ENCODE measurements around the gene PHKG1. TPM values are rescaled to one million over a fixed set of nuclear protein-coding genes. Genes with fewer than 3 reads are reported as not detected.

Gene PHKG1
- total and polyA plus RNA-seq, 2 of the 4 experiments (the other 2 are of a cell fraction) = 0.62 to 0.72 TPM

DNA sequence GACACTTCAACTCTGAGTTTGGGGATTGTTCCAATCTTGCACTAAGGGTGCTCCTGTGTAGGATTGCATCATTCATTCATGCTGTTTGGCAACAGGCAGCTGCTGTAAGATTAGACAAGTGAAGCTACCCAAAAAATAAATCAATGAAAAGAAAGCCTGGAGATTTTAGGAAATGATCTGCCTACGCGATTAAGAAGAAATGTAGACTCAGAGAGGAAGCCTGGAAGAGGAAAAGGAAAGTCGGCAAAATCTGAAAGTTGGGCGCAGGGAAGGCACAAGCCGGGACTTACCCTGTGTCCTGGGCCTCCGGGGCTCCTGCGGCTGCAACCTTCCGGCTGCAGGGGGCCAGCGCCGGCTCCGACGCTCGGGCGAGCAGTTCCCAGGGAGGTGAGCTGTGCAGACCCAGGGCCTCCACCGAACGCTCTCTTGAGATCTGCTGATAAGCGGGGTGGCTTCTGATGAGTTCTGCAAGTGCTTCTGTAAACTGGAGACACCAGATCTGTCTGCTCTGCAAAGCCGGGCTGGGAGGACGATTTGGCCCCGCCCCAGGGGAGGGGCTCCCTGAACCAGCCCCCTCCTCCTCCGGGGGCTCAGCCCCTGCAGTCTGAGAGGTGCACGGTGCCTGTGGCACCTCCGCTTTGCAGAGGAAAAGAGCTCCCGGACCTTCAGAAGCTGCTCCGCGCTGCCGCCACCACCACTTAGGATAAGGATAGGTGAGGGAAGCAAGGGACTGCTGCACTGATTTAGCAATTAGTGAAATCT is 58.9 kb downstream of the PHKG1 start:
- intact Hi-C loops (cut with micrococcal nuclease) = loop anchor here (2.0 kb wide), 1 partner anchor 17 kb away; the partner anchor contains the start of genes CCT6A and PSPH
- Histone ChIP-seq H3K9me1 (ENCODE audit: insufficient read depth, low read length) (peaks cover 4% of the 10 kb centered on the region; the same call in 1 of the 2 replicates), H2AFZ (replicated peaks; ENCODE audit: low read length, poor library complexity) (peak overlapping the region; percentile 92), H3K36me3 (ENCODE audit: control insufficient read depth, insufficient read depth, low read length) (peaks cover 2% of the 10 kb centered on the region), H2AK5ac (ENCODE audit: low read depth, low read length) (no peak overlapping the region), H2AK9ac (replicated peaks; ENCODE audit: low read depth, low read length, poor library complexity) (no peak overlapping the region), H4K91ac (ENCODE audit: insufficient read depth, low read depth, low read length) (peak overlapping the region; percentile 25; the same call in 1 of the 2 replicates), H3K27ac (ENCODE audit: insufficient read depth, low read length) (peak overlapping the region; percentile 68), H3K9ac (ENCODE audit: low read depth, low read length) (peak overlapping the region; percentile 83), H3K23ac (ENCODE audit: low read depth, low read length) (no peak overlapping the region), H4K20me1 (ENCODE audit: insufficient read depth, low read length) (0 out of 2 replicates have a peak, but pooled peaks cover 3% of the 10 kb centered on the region), H3K4me2 (ENCODE audit: low read depth, low read length) (peak overlapping the region; percentile 89), H3K4me3 (ENCODE audit: insufficient read depth, low read depth, low read length) (peak overlapping the region; percentile 80), H3K27me3 (ENCODE audit: control insufficient read depth, insufficient read depth, low read length) (no peaks in the 10 kb centered on the region), H2BK15ac (ENCODE audit: low read depth, low read length) (no peak overlapping the region), H3K18ac (ENCODE audit: low read depth, low read length) (0 out of 2 replicates have a peak overlapping the region, but pooled peaks have one; percentile 22), H3K79me1 (ENCODE audit: low read depth in 1 of 2, low read length in 2 of 2) (peaks cover 9 to 30% of the 10 kb centered on the region in 2 experiments), H2BK120ac (ENCODE audit: low read depth, low read length) (no peak overlapping the region), H3K56ac (ENCODE audit: extremely low read depth, insufficient read depth, low read length) (0 out of 2 replicates have a peak overlapping the region, but pooled peaks have one; percentile 37), H4K8ac (ENCODE audit: low read depth in 2 of 2, low read length in 2 of 2) (no peak overlapping the region; a peak in 1 of 4 replicates), H3K4ac (ENCODE audit: low read depth, low read length) (peak overlapping the region; percentile 42), H2BK5ac (ENCODE audit: low read depth, low read length, poor library complexity, severe bottlenecking) (peak overlapping the region; percentile 15), H3K4me1 (ENCODE audit: control insufficient read depth, insufficient read depth, low read length) (peaks cover 6% of the 10 kb centered on the region), H2BK20ac (ENCODE audit: low read depth, low read length) (no peak overlapping the region), H3K14ac (replicated peaks; ENCODE audit: low read depth, low read length) (peak overlapping the region; percentile 1; the same call in 1 of the 2 replicates), H4K5ac (ENCODE audit: low read depth, low read length) (no peak overlapping the region), H3K9me3 (ENCODE audit: control insufficient read depth, insufficient read depth, low read length) (no peaks in the 10 kb centered on the region)
- ChIA-PET CTCF (interaction anchor here (1.0 kb wide), 1 partner anchor 40 kb away, joined by 4 read pairs; no protein-coding TSS in a partner anchor), POLR2A (ENCODE audit: unreplicated experiment) (no interaction called here)
- no TSS peak for BruUV-seq (replicated peaks)
- in situ Hi-C loops (cut with MboI; ENCODE audit: low sequenced_read_pairs) = no loop called here
- dilution Hi-C loops (cut with HindIII; ENCODE audit: low sequenced_read_pairs, unreplicated experiment) = no loop called here
- peak; percentile 91 for ATAC-seq (ENCODE audit: low read depth)
- 0% methylated on average over 15 of the region's 27 CpGs; no CpG with 5 or more reads in 1 of the 2 experiments for WGBS, 2 experiments (ENCODE audit: extremely low coverage in 2 of 2, insufficient read length in 1 of 2)
- peak; percentile 70 for DNase-seq
- TF ChIP-seq POLR2A (IDR thresholded peaks at IDR 0.05; ENCODE audit: low read depth, low read length) (no peak), RFX5 (IDR thresholded peaks at IDR 0.05; ENCODE audit: low read depth, low read length) (no peak), FOS (IDR thresholded peaks at IDR 0.05; ENCODE audit: low read depth, low read length) (no peak), MXI1 (IDR thresholded peaks at IDR 0.05; ENCODE audit: borderline replicate concordance, low read depth, low read length) (no peak), RAD21 (IDR thresholded peaks at IDR 0.05; ENCODE audit: low read length) (peak; percentile 29), MAZ (IDR thresholded peaks at IDR 0.05; ENCODE audit: borderline replicate concordance, low read depth, low read length) (peak; percentile 70; the same call in 1 of the 2 replicates), BHLHE40 (IDR thresholded peaks at IDR 0.05; ENCODE audit: low read depth, low read length) (no peak), SMC3 (IDR thresholded peaks at IDR 0.05; ENCODE audit: low read depth, low read length) (peak; percentile 16; the same call in 1 of the 2 replicates), NFE2L2 (IDR thresholded peaks at IDR 0.05; ENCODE audit: low read depth, low read length) (no peak), CHD1 (IDR thresholded peaks at IDR 0.05; ENCODE audit: low read depth, low read length) (no peak)
- TF ChIP-seq, protein P1, sequence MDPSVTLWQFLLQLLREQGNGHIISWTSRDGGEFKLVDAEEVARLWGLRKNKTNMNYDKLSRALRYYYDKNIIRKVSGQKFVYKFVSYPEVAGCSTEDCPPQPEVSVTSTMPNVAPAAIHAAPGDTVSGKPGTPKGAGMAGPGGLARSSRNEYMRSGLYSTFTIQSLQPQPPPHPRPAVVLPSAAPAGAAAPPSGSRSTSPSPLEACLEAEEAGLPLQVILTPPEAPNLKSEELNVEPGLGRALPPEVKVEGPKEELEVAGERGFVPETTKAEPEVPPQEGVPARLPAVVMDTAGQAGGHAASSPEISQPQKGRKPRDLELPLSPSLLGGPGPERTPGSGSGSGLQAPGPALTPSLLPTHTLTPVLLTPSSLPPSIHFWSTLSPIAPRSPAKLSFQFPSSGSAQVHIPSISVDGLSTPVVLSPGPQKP (IDR thresholded peaks at IDR 0.05; ENCODE audit: borderline replicate concordance, low read depth, low read length) = no peak
- TF ChIP-seq, protein P2, sequence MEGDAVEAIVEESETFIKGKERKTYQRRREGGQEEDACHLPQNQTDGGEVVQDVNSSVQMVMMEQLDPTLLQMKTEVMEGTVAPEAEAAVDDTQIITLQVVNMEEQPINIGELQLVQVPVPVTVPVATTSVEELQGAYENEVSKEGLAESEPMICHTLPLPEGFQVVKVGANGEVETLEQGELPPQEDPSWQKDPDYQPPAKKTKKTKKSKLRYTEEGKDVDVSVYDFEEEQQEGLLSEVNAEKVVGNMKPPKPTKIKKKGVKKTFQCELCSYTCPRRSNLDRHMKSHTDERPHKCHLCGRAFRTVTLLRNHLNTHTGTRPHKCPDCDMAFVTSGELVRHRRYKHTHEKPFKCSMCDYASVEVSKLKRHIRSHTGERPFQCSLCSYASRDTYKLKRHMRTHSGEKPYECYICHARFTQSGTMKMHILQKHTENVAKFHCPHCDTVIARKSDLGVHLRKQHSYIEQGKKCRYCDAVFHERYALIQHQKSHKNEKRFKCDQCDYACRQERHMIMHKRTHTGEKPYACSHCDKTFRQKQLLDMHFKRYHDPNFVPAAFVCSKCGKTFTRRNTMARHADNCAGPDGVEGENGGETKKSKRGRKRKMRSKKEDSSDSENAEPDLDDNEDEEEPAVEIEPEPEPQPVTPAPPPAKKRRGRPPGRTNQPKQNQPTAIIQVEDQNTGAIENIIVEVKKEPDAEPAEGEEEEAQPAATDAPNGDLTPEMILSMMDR (conservative IDR thresholded peaks at IDR 0.05; ENCODE audit: low read depth, low read length) = peak; percentile 30; the same call in 1 of the 2 replicates
- TF ChIP-seq, protein P3, sequence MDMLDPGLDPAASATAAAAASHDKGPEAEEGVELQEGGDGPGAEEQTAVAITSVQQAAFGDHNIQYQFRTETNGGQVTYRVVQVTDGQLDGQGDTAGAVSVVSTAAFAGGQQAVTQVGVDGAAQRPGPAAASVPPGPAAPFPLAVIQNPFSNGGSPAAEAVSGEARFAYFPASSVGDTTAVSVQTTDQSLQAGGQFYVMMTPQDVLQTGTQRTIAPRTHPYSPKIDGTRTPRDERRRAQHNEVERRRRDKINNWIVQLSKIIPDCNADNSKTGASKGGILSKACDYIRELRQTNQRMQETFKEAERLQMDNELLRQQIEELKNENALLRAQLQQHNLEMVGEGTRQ (IDR thresholded peaks at IDR 0.05; ENCODE audit: low read depth, low read length) = no peak
